ENCODE measurements around the gene WDR59. TPM values are rescaled to one million over a fixed set of nuclear protein-coding genes. Genes with fewer than 3 reads are reported as not detected.
A peak's percentile ranks its signal among the peaks of the same experiment; 100 is the strongest.

The WDR59 gene
- total RNA-seq, 2 donors from 2014 or later = 29.6 to 59.3 TPM

DNA sequence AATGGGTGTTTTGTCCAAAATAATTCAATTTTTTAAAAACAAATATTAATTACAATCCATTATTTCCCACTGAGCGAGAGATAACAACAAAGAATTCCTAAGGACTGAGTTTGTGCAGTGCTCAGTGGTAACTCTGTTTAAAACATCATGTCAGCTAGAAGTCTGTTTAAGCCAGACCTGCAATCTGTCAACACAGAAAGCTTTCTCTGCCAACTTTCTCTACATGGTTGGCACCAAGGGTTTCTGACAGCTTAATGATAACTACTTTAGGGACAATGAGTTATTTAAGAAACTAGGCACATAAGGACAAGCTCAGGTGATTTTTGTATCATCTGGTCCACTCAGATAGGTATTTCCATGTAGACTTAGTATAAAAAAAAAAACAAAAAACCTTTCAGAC, 81.8 kb downstream of the WDR59 start:
- H3K27me3 ChIP-seq = no peaks in the 10 kb centered on the region
- no peak for TF ChIP-seq POLR2A (IDR thresholded peaks at IDR 0.05)
- TF ChIP-seq, protein P1, sequence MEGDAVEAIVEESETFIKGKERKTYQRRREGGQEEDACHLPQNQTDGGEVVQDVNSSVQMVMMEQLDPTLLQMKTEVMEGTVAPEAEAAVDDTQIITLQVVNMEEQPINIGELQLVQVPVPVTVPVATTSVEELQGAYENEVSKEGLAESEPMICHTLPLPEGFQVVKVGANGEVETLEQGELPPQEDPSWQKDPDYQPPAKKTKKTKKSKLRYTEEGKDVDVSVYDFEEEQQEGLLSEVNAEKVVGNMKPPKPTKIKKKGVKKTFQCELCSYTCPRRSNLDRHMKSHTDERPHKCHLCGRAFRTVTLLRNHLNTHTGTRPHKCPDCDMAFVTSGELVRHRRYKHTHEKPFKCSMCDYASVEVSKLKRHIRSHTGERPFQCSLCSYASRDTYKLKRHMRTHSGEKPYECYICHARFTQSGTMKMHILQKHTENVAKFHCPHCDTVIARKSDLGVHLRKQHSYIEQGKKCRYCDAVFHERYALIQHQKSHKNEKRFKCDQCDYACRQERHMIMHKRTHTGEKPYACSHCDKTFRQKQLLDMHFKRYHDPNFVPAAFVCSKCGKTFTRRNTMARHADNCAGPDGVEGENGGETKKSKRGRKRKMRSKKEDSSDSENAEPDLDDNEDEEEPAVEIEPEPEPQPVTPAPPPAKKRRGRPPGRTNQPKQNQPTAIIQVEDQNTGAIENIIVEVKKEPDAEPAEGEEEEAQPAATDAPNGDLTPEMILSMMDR (IDR thresholded peaks at IDR 0.05) = no peak
- ATAC-seq (peak; percentile 43), DNase-seq (peak in 1 of 4 donors; percentile 14)
- intact Hi-C loops (cut with DNase I) = no loop called here
- no peaks in the 10 kb centered on the region for H3K9me3 ChIP-seq
- 18 to 19% methylated on average over 1 of the region's 1 CpG for WGBS, 2 donors
- peaks cover 0 to 4% of the 10 kb centered on the region in 2 donors for H3K36me3 ChIP-seq (replicated peaks in 1 of 2; ENCODE audit: insufficient read depth in 1 of 2, low read depth in 2 of 2)
- peak overlapping the region in 3 of 4 donors; percentile 14 to 67 (median 52) for H3K27ac ChIP-seq
- no peak overlapping the region for H3K4me3 ChIP-seq
- H3K4me1 ChIP-seq = peaks cover 33% of the 10 kb centered on the region

GRCh38 chr16:74902161-74902560, 82.8 kb downstream of the WDR59 start:
- no peaks in the 10 kb centered on the region for H3K9me3 ChIP-seq
- H3K4me3 ChIP-seq = no peak overlapping the region
- peak overlapping the region in 3 of 4 donors; percentile 14 to 67 (median 52) for H3K27ac ChIP-seq
- no peaks in the 10 kb centered on the region for H3K27me3 ChIP-seq
- DNase-seq (no peak), ATAC-seq (no peak)
- peaks cover 33% of the 10 kb centered on the region for H3K4me1 ChIP-seq
- 86 to 88% methylated on average over 5 of the region's 5 CpGs for WGBS, 2 donors
- intact Hi-C loops (cut with DNase I) = no loop called here
- TF ChIP-seq, protein P1 (IDR thresholded peaks at IDR 0.05) = no peak
- no peak for TF ChIP-seq POLR2A (IDR thresholded peaks at IDR 0.05)
- H3K36me3 ChIP-seq (replicated peaks in 1 of 2; ENCODE audit: insufficient read depth in 1 of 2, low read depth in 2 of 2) = peaks cover 0 to 2% of the 10 kb centered on the region in 2 donors

DNA sequence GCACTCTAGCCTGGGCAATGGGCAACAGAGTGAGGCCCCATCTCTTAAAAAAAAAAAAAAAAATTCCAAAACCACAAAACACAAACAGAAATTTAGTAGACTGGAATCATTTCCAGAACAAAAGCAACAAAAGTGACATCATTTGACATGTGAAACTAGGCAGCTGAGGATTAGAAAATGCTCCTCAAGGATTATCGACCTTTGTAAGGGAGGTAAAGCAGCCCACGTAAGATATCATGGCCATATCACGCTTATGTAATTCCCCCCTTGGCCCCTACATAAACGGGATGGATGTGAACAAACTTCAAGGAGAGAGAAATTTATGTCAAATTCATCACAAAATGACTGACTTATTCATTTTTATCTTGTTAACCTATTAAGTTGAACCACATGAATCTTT, 83.3 kb downstream of the WDR59 start:
- intact Hi-C loops (cut with DNase I) = no loop called here
- Histone ChIP-seq H3K27me3 (no peaks in the 10 kb centered on the region), H3K36me3 (replicated peaks in 1 of 2; ENCODE audit: insufficient read depth in 1 of 2, low read depth in 2 of 2) (peaks cover 0 to 2% of the 10 kb centered on the region in 2 donors), H3K4me3 (no peak overlapping the region), H3K27ac (peak overlapping the region in 3 of 4 donors; percentile 17 to 67 (median 52)), H3K4me1 (peaks cover 33% of the 10 kb centered on the region), H3K9me3 (no peaks in the 10 kb centered on the region)
- WGBS, 2 donors = 36 to 42% methylated on average over 4 of the region's 4 CpGs
- peak; percentile 86 for ATAC-seq
- TF ChIP-seq POLR2A (IDR thresholded peaks at IDR 0.05) = no peak
- TF ChIP-seq, protein P1 (IDR thresholded peaks at IDR 0.05) = no peak
- DNase-seq = peak in 1 of 4 donors; percentile 38

DNA sequence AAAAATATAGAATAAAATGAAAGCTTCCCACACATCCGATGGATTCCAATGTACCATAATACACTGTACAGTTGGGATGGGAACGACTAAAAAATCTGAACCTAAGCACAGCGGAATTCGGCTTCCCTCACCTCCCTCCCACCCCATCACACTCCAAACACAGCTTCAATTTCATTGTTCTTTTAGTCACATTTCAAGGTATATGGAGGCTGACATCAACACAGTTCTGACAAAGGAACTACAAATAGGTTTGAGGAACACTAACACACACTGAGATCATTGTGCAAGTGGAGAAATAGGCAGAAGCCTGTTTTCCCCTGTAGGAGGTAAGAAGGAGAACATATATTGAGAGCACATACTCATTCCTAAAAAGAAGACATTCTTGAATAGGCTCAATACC, 85.1 kb downstream of the WDR59 start:
- H3K4me3 ChIP-seq = no peak overlapping the region
- no peak overlapping the region for H3K27ac ChIP-seq
- no peaks in the 10 kb centered on the region for H3K36me3 ChIP-seq (replicated peaks in 1 of 2; ENCODE audit: insufficient read depth in 1 of 2, low read depth in 2 of 2)
- H3K4me1 ChIP-seq = peaks cover 33% of the 10 kb centered on the region
- DNase-seq (no peak), ATAC-seq (no peak)
- intact Hi-C loops (cut with DNase I) = no loop called here
- no peaks in the 10 kb centered on the region for H3K9me3 ChIP-seq
- WGBS, 2 donors = 97 to 99% methylated on average over 4 of the region's 4 CpGs
- TF ChIP-seq POLR2A (IDR thresholded peaks at IDR 0.05) = no peak
- TF ChIP-seq, protein P1 (IDR thresholded peaks at IDR 0.05) = no peak
- no peaks in the 10 kb centered on the region for H3K27me3 ChIP-seq

DNA sequence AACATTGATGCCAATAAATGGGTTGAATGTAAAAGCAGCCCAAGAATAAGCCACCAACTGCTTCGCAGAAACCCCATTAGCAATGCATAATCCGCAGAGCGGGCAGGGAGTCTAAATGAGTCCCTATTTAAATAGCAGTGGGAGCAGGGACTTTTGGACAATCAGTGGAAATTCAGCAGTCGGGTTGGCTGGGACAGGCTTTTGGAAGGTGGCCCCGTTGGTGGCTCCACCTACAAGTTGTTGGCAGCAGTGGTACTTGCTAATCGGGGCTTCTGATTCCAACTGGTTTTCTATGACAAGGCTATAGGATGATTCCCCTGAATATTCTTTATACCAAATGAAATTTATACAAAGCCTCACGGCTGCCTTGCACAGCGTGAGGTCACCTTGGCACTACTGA, 86.3 kb downstream of the WDR59 start:
- no peak overlapping the region for H3K27ac ChIP-seq

More for the DNA sequence above, 86.3 kb downstream of the WDR59 start:
- Histone ChIP-seq H3K27me3 (no peaks in the 10 kb centered on the region), H3K4me3 (no peak overlapping the region), H3K9me3 (no peaks in the 10 kb centered on the region), H3K36me3 (replicated peaks in 1 of 2; ENCODE audit: insufficient read depth in 1 of 2, low read depth in 2 of 2) (no peaks in the 10 kb centered on the region), H3K4me1 (peaks cover 30% of the 10 kb centered on the region)
- DNase-seq (no peak), ATAC-seq (no peak)
- TF ChIP-seq, protein P1 (IDR thresholded peaks at IDR 0.05) = no peak
- intact Hi-C loops (cut with DNase I) = no loop called here
- 84 to 86% methylated on average over 8 of the region's 8 CpGs for WGBS, 2 donors
